Dermis microvascular lymphatic vessel endothelial cell (primary cell): Measurements from ENCODE around the gene AIPL1. TPM values are rescaled to one million over a fixed set of nuclear protein-coding genes. Genes with fewer than 3 reads are reported as not detected.

ENCODE experiments used
- DNase-seq, 2 donors: peaks; one replicate each; pipeline versions ENCODE4 v3.0.0 to v3.0.0-alpha.2; 2010; ENCODE audit warnings: low read depth in 2 of 2
- total RNA-seq: library from RNA; depleted of rRNA; stranded (reverse); fragments of >200 nt; gene quantifications from 2 replicates; pipeline ENCODE4 v1.2.1, GENCODE V29; 2014

Gene AIPL1
- total RNA-seq, 1 donor from 2014 or later: not detected

GRCh38 chr17:6420173-6420641, 14.7 kb downstream of the AIPL1 start:
- DNase-seq: peak in 1 of 2 donors; percentile 30

- no peak for DNase-seq
These were observed 19.3 kb downstream of the AIPL1 start for GRCh38 chr17:6415616-6416015.

- peak; percentile 22 to 51 for DNase-seq
These were observed 21.9 kb downstream of the AIPL1 start for GRCh38 chr17:6413065-6413464.

GRCh38 chr17:6408735-6409134, 26.2 kb downstream of the AIPL1 start:
- DNase-seq: no peak

- DNase-seq: no peak
These were observed 26.6 kb downstream of the AIPL1 start for GRCh38 chr17:6408276-6408675.

GRCh38 chr17:6402258-6402657, 32.7 kb downstream of the AIPL1 start:
- DNase-seq: no peak

- DNase-seq: no peak
These were observed 36.0 kb downstream of the AIPL1 start for GRCh38 chr17:6398955-6399354.

GRCh38 chr17:6394055-6394606, 40.8 kb downstream of the AIPL1 start:
- DNase-seq: no peak

GRCh38 chr17:6393351-6393952, 41.5 kb downstream of the AIPL1 start:
- DNase-seq: no peak

- DNase-seq: no peak
These were observed 42.1 kb downstream of the AIPL1 start for GRCh38 chr17:6392609-6393350.

- DNase-seq: no peak
These were observed 46.5 kb downstream of the AIPL1 start for GRCh38 chr17:6388416-6388815.

GRCh38 chr17:6387858-6388257, 47.1 kb downstream of the AIPL1 start:
- no peak for DNase-seq

GRCh38 chr17:6387442-6387841, 47.5 kb downstream of the AIPL1 start:
- DNase-seq: no peak

GRCh38 chr17:6386041-6386630, 48.8 kb downstream of the AIPL1 start:
- DNase-seq: no peak

GRCh38 chr17:6384481-6384880, 50.4 kb downstream of the AIPL1 start:
- DNase-seq: no peak

GRCh38 chr17:6381526-6382465, 53.1 kb downstream of the AIPL1 start:
- no peak for DNase-seq

GRCh38 chr17:6380915-6381438, 53.9 kb downstream of the AIPL1 start:
- no peak for DNase-seq

- no peak for DNase-seq
These were observed 57.0 kb downstream of the AIPL1 start for GRCh38 chr17:6377906-6378305.

- no peak for DNase-seq
These were observed 58.0 kb downstream of the AIPL1 start for GRCh38 chr17:6376931-6377361.

GRCh38 chr17:6374761-6375312, 60.1 kb downstream of the AIPL1 start:
- DNase-seq: no peak

GRCh38 chr17:6374271-6374691, 60.6 kb downstream of the AIPL1 start:
- no peak for DNase-seq
